GM18508 (cell line): ENCODE measurements around the gene PHACTR4.
"Not testable (repeated sequence)": the region's sequence is repeated elsewhere in the genome, so short reads cannot be mapped to it uniquely, and the experiment has no call there.

Experiments used
- ATAC-seq: cut with Tn5 transposase; IDR thresholded peaks from one replicate; pipeline ENCODE4 v1.9.1; 2021; ENCODE audit warnings: moderate number of reproducible peaks; ENCODE audit not compliant: insufficient read depth, unreplicated experiment

Gene PHACTR4

DNA sequence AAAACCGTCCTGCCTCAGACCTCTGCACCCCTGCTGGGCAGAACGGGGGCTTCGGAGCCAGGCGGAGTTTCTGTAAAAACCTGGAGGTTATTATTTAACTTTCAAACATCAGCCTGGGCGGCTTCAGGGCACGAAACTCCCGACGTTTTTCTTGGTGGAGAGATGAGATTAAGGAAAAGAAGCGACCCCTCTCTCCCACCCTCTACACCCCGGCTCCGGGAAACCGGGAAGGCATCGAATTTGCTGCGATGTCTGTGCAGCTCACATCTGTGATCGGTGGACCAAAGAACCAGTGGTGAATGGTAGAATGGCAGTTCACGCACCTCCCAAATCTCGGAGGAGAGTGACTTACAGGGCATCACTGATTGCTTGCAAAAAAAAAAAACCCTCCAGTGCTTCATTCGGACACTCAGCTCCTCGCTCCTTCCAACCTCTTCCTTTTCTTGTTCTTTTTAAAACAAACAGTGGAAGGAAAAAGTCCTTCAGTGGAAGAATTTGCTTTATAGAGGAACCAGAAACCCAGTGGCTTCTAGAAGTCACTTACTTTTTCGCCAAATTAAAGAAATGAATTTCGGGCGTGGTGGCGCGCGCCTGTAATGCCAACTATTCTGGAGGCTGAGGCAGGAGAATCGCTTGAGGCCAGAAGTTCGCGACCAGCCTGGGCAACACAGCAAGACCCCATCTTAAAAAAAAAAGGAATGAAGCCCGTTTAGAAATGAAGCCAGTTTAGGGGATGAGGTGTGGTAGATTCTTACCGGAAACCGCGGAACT lies 884 bp downstream of the PHACTR4 start:
- ATAC-seq = peak; percentile 23

DNA sequence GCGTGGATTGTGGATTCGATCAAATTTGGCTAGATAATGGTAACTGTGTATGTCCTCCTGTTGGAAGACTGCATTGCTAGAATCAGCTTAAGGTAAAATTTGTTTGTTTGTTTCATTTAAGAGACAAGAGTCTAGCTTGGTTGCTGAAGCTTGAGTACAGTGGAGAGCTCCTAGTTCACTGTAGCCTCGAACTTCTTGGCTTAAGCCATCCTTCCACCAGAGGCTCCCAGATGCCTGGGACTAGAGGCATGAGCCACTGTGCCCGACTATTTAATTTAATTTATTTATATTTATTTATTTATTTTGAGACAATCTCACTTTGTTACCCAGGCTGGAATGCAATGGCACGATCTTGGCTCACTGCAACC lies 1.5 kb downstream of the PHACTR4 start:
- no peak for ATAC-seq

DNA sequence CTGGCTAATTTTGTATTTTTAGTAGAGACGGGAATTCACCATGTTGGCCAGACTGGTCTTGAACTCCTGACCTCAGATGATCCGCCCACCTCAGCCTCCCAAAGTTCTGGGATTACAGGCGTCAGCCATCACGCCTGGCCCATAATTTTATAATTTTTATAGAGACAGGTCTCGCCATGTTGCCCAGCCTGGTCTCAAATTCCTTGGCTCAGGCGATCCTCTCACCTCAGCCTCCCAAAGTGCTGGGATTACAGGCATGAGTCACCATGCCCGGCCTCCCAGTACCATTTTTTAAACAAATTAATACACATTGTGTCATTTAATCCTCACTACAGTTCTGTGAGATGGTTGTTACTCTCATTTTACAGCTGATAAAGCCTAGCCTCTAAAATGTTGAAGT lies 3.9 kb downstream of the PHACTR4 start:
- not testable (repeated sequence) for ATAC-seq

DNA sequence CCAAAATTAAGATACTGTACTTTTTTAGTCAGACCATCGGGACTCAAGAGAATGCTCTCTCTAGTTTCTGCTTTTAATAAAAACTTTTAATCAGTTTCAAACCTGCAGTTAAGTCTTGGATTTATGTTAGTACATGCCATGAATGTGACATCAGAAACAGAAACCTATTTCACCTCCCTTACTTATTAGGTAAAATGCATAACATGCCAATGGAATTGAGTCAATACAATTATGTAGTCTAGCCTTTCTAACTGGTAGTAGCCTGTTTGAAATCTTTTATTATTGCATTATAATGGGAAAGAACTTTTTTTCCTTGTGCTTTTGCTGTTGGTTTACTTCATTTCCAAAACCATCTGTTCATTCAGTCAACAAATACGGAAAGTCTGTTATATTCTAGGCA lies 4.8 kb downstream of the PHACTR4 start:
- no peak for ATAC-seq

DNA sequence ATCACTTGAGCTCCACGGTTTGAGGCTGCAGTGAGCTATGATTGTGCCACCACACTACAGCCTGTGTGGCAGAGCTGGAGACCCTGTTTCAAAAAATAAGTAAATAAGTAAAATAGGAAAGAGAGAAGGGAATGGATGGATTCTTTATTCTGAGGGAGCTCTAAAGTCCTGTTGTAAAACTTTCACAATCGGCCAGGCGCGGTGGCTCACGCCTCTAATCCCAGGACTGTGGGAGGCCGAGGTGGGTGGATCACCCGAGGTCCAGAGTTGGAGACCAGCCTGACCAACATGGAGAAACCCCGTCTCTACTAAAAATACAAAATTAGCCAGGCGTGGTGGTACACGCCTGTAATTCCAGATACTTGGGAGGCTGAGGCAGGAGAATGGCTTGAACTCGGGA lies 6.1 kb downstream of the PHACTR4 start:
- not testable (repeated sequence) for ATAC-seq

DNA sequence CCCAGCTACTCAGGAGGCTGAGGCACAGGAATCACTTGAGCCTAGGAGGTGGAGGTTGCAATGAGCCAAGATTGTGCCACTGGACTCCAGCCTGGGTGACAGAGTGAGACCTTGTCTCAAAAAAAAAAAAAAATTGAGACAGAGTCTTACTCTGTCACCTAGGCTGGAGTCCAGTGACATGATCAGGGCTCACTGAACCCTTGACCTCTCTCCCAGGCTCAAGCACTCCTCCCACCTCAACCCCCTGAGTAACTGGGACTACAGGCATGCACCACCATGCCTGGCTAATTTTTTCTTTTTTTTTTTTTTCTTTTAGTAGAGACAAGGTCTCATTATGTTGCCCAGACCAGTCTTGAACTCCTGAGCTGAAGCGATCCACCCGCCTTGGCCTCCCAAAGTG lies 6.7 kb downstream of the PHACTR4 start:
- not testable (repeated sequence) for ATAC-seq

DNA sequence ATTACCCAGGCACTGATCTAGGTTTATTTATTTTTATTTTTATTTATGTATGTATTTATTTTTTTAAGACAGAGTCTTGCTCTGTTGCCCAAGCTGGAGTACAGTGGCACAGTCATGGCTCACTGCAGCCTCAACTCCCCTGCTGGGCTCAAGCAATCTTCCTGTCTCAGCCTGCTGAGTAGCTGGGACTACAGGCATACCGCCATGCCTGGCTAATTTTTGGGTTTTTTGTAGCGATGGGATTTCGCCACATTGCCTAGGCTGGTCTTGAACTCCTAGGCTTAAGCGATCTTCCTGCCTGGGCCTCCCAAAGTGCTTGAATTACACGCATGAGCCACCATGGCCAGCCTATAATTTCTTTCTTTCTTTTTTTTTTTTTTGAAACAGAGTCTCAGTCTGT lies 9.4 kb downstream of the PHACTR4 start:
- no peak for ATAC-seq

DNA sequence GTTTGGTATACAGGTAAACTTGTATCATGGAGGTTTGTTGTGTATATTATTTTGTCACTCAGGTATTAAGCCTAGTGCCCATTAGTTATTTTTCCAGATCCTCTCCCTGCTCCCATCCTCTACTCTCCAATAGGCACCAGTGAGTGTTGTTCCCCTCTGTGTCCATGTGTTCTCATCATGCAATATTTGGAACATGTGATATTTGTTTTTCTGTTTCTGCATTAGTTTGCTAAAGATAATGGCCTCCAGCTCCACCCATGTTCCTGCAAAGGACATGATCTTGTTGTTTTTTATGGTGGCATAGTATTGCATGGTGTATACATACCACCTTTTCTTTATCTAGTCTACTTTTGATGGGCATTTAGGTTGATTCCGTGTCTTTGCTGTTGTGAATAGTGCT lies 10.9 kb downstream of the PHACTR4 start:
- no peak for ATAC-seq

DNA sequence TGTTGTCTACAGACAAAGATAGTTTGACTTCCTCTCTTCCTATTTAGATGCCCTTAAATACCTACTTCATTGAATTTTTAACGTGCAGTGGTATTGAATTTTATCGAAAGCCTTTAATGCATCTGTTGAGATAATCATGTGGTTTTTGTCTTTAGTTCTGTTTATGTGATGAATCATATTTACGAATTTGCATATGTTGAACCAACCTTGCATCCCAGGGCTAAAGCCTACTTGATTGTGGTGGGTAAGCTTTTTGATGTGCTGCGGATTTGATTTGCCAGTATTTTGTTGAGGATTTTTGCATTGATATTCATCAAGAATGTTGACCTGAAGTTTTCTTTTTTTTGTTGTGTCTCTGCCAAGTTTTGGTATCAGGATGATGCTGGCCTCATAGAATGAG lies 14.2 kb downstream of the PHACTR4 start:
- not testable (repeated sequence) for ATAC-seq

DNA sequence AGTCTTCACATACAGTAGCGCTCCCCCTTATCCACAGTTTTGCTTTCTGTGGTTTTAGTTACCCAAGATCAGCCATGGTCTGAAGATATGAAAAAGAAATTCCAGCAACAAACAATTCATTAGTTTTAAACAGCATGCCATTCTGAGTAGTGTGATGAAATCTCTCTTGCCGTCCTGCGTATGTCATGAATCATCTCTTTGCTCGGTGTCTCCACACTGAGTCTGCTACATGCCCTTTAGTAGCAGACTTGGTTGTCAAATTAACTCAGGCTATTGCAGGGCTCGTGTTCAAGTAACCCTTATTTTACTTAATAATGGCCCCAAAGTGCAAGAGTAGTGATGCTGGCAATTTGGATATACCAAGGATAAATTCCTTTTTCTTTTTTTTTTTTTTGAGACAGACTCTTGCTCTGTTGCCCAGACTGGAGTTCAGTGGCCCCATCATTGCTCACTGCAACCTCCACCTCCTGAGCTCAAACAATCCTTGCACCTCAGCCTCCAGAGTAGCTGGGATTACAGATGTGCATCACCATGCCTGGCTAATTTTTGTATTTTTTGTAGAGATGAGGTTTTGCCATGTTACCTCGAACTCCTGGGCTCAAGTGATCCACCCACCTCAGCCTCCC lies 22.6 kb downstream of the PHACTR4 start:
- no peak for ATAC-seq

DNA sequence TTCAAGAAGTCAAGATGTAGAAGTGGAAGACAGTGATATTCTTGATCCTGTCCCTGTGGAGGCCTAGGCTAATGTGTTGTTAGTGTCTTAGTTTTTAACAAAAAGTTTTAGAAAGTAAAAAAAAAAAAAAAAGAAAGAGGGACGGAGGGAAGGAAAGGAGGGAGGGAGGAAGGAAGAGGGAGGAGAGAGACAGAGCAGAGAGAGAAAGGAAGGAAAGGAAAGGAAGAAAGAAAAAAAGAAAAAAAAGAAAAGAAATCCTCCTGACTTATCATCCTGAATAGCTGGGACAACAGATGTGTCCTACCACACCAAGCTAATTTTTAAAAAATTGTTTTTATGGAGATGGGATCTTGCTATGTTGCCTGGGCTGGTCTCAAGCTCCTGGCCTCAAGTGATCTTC lies 24.6 kb downstream of the PHACTR4 start:
- ATAC-seq = no peak

DNA sequence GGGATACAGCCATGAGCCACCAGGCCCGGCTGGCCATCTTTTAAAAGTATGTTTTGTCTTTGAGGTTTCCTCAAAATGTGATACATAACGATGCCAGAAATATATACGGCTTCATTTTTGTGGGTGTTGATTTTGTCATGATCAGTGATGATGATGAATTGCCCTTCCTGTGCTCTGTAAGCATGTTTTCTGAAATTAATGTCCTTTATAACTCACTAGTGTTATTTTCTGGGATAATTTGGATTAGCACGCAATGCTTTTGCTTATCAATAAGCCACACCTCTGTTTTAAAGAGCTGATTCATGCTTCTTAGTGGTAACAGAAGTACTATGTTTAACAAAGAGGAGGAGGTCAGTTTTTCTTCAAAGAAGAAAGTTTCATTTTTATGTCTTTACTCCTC lies 25.6 kb downstream of the PHACTR4 start:
- no peak for ATAC-seq

DNA sequence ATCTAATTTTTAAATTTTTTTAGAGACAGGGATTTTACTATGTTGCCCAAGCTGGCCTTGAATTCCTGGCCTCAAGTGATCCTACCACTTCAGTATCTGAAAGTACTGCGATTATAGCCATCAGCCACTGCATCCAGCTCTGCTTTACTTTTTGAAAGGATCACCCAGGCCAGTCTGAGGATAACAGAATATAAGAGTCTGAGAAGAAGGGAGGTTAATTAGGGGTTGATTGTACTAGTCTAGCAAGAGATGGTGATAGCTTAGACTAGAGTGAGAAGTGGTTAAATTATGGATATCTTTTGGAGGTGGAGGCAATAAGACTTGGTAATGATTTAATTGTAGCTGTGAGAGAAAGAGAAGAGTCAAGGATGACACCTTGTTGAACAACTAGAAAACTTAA lies 32.2 kb downstream of the PHACTR4 start:
- ATAC-seq = no peak

DNA sequence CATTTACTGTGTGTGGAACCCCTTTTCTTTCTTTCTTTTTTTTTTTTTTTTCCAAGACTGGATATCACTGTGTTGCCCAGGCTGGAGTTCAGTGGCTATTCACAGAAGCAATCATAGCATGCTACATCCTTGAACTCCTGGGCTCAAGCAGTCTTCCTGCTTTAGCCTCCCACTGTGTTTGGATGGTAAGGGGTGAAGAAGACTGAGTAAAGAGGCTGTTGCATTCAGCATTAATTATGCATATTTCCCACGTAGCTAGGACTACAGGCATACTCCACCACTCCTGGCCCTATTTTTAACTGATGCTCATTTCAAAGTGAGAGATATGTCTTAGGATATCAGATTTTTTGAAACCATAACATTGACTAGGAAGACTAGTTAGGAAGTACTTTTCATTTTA lies 39.5 kb downstream of the PHACTR4 start:
- ATAC-seq = no peak

DNA sequence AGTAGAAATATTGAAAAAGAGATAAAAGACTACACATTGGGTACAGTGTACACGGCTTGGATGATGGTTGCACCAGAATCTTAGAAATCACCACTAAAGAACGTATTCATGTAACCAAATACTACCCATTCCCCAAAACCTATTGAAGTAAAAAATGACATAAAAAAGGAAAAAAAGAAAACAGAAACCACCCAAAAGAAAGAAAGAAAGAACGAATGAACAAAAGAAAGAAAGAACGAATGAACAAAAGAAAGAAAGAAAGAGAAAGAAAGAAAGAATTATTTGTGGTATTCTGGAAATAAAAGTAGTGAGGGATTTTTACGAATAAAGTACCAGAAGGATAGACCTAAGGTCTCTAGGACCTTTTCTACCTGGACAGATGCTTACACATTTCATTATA lies 42.1 kb downstream of the PHACTR4 start:
- ATAC-seq = no peak

DNA sequence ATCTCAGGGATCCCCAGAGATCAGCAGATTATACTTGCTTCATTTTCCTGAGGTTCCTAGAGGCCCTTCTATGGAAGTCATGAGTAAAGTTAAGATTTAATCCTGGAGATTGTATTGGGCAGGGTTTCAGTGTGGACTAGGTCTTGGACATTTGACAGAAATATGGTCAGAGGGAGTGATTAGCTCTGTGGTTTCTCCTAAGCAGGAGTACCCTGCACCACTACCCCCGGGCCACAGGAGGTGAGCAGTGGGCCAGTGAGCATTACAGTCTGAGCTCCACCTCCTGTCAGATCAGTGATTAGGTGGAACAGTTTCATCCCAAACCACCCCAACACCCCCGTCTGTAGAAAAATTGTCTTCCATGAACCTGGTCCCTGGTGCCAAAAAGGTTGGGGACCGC lies 43.2 kb downstream of the PHACTR4 start:
- ATAC-seq = no peak

DNA sequence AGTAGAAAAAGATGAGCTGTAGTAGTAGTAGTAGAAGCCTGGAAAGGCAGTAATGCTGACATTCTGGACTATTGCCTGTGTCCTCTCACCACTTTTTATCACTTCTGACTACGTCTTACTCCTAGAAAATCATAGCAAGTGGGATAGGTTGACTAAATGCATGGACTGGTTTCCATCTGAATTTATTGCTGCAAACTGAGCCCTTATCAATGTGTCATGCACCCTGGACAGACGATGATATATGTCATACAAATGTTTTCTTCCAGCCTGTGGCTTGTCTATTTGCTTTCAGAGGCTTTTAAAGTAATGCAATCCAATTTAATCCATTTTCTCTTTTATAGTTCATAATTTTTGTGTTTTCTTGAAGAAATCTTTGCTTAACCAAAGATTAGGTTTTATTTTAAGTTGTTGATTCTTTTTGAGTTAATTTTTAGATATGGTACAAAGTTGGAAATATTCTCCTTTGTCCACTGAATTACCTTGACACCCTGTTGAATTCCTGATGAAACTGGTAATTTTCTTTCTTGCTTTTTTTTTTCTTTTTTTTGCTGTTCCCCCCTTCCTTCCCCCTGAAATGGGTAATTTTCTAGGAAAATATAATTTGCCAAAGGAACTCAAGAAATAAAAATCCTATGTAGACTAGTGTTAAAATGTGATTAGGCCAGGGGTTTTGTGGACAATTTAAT lies 47.1 kb downstream of the PHACTR4 start:
- no peak for ATAC-seq

DNA sequence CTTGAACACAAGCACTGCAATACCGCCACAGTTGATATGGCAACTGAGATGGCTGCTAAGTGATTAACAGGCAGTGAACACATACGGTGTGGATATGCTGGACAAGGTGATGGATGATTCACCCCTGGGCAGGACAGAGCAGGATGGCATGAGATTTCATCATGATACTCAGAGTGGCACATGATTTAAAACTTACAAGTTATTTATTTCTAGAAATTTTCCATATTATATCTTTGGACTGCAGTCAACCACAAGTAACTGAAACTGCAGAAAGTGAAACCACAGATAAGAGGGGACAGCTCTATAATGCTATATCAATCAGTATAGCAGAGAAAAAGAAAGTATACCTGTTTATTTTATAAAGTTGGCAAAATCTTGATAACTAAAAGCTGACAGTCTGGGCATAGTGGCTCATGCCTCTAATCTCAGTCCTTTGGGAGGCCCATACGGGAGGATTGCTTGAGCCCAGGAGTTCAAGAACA lies 47.9 kb downstream of the PHACTR4 start:
- no peak for ATAC-seq

DNA sequence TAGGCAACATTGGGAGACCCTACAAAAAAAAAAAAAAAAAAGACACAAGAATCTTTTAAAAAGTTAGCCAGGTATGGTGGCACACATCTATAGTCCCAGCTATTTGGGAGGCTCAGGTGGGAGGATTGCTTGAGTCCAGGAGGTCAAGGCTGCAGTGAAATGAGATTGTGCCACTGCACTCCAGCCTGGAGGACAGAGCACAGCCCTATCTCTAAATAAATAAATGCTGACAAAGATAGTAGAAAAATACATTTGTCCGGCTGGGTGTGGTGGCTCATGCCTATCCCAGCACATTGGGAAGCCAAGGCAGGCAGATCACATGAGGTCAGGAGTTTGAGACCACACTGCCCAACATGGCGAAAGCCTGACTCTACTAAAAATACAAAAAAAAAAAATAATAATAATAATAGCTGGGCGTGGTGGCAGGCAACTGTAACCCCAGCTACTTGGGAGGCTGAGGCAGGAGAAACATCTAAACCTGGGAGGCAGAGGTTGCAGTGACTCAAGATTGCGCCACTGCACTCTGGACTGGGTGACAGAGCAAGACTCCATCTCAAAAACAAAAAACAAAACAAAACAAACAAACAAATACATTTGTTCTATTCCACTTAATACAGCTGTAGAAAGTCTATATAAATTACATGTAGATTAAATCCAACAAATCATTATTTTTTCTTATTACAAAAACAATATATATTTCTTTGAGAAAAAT lies 48.5 kb downstream of the PHACTR4 start:
- ATAC-seq = no peak

DNA sequence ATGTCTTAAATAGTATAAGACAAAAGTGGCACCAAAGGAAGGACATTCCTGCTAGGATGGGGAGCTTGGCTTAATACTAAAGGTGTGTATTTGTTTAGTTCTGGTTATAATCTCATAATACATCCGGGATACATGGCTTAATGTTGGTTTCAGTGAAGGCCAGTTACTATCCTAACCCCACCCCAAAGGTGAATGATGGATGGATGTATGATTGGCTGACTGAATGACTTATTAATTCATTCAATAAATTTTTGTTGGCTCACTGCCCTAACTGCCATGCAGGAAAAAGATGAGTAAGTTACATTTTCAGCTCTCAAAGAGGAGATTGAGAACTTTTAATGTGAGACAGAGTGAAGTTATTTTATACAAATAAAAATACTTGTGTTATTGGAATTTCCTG lies 52.2 kb downstream of the PHACTR4 start:
- no peak for ATAC-seq

DNA sequence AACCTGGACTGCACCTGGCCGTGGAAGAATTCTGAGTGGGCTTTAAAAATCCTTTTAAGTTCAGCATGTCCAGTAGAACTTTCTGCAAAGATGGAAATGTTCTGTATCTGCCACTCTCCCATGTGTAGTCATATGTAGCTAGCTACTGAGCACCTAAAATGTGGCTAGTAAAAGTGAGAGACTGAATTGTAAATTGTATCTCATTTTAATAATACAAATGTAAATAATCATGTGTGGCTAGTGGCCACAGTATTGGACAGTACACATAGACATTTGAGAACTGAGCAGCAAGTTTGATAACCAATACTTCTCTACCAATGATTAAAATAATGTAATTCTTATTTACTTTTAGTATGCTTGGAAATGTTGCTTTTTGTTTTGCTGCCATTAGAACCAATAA lies 57.3 kb downstream of the PHACTR4 start:
- ATAC-seq = no peak
